Measurements from ENCODE around the gene SPRED3. TPM values are rescaled to one million over a fixed set of nuclear protein-coding genes. Genes with fewer than 3 reads are reported as not detected.

Gene SPRED3
- total and polyA plus RNA-seq, 2 of the 8 experiments (the other 6 are each of a cell fraction or from before 2014, with no cell fraction given): 8.1 to 10.3 TPM

- TF ChIP-seq CHD7 (IDR thresholded peaks at IDR 0.05; ENCODE audit: insufficient replicate concordance, low read length) (no peak), TCF12 (IDR thresholded peaks at IDR 0.05; ENCODE audit: low read depth, low read length) (no peak), TBP (IDR thresholded peaks at IDR 0.05; ENCODE audit: low read depth, low read length) (no peak), BRCA1 (IDR thresholded peaks at IDR 0.05; ENCODE audit: low read depth, low read length) (no peak), SRF (IDR thresholded peaks at IDR 0.05; ENCODE audit: low read depth, low read length) (no peak), PHF8 (conservative IDR thresholded peaks at IDR 0.05; ENCODE audit: low read depth, low read length) (peak; percentile 59), SAP30 (IDR thresholded peaks at IDR 0.05; ENCODE audit: insufficient read depth, insufficient replicate concordance, low read length) (peak; percentile 58), KDM1A (IDR thresholded peaks at IDR 0.05; ENCODE audit: borderline replicate concordance, low read length) (no peak), ASH2L (IDR thresholded peaks at IDR 0.05; ENCODE audit: low read length) (peak; percentile 78), JUND (IDR thresholded peaks at IDR 0.05; ENCODE audit: low read length) (no peak)
These were observed 26.2 kb upstream of the SPRED3 start (continued) for GRCh38 chr19:38362076-38362945.
